GM18498 (cell line): Measurements from ENCODE around the gene MAP3K7CL.
"Not testable (repeated sequence)": the region's sequence is repeated elsewhere in the genome, so short reads cannot be mapped to it uniquely, and the experiment has no call there.

Source experiments
- ATAC-seq: cut with Tn5 transposase; IDR thresholded peaks from one replicate; pipeline ENCODE4 v1.9.1; 2021; ENCODE audit warnings: mild to moderate bottlenecking, moderate library complexity; ENCODE audit not compliant: unreplicated experiment

MAP3K7CL gene

GRCh38 chr21:29166853-29167252 is 36.4 kb downstream of the MAP3K7CL start:
- ATAC-seq: no peak

GRCh38 chr21:29167481-29167880 is 37.0 kb downstream of the MAP3K7CL start:
- ATAC-seq: not testable (repeated sequence)

- no peak for ATAC-seq
These were observed 38.5 kb downstream of the MAP3K7CL start for GRCh38 chr21:29168891-29169315.

GRCh38 chr21:29170944-29171343 is 40.5 kb downstream of the MAP3K7CL start:
- no peak for ATAC-seq

GRCh38 chr21:29172282-29172681 is 41.8 kb downstream of the MAP3K7CL start:
- no peak for ATAC-seq

- no peak for ATAC-seq
These were observed 44.2 kb downstream of the MAP3K7CL start for GRCh38 chr21:29174607-29175013.

- no peak for ATAC-seq
These were observed 45.1 kb downstream of the MAP3K7CL start for GRCh38 chr21:29175408-29176134.

GRCh38 chr21:29176471-29177120 is 46.2 kb downstream of the MAP3K7CL start:
- ATAC-seq: no peak

GRCh38 chr21:29177800-29178199 is 47.4 kb downstream of the MAP3K7CL start:
- no peak for ATAC-seq

- no peak for ATAC-seq
These were observed 48.5 kb downstream of the MAP3K7CL start for GRCh38 chr21:29178926-29179325.

- ATAC-seq: no peak
These were observed 49.1 kb downstream of the MAP3K7CL start for GRCh38 chr21:29179503-29179902.

GRCh38 chr21:29181799-29182470 is 51.5 kb downstream of the MAP3K7CL start:
- ATAC-seq: peak; percentile 52

- no peak for ATAC-seq
These were observed 52.2 kb downstream of the MAP3K7CL start for GRCh38 chr21:29182691-29183092.

GRCh38 chr21:29184037-29184436 is 53.6 kb downstream of the MAP3K7CL start:
- ATAC-seq: no peak

GRCh38 chr21:29185172-29185571 is 54.7 kb downstream of the MAP3K7CL start:
- ATAC-seq: no peak

GRCh38 chr21:29185633-29186032 is 55.2 kb downstream of the MAP3K7CL start:
- no peak for ATAC-seq

GRCh38 chr21:29186246-29186645 is 55.8 kb downstream of the MAP3K7CL start:
- no peak for ATAC-seq

- no peak for ATAC-seq
These were observed 57.5 kb downstream of the MAP3K7CL start for GRCh38 chr21:29187944-29188343.

GRCh38 chr21:29189353-29189752 is 58.9 kb downstream of the MAP3K7CL start:
- no peak for ATAC-seq

- ATAC-seq: no peak
These were observed 60.5 kb downstream of the MAP3K7CL start for GRCh38 chr21:29190923-29191331.

GRCh38 chr21:29193072-29193471 is 62.6 kb downstream of the MAP3K7CL start:
- no peak for ATAC-seq

- no peak for ATAC-seq
These were observed 63.5 kb downstream of the MAP3K7CL start for GRCh38 chr21:29193901-29194300.
